Fibroblast of lung (primary cell): ENCODE measurements around the gene CASKIN1.

Experiments used
- EZH2 ChIP-seq: IDR thresholded peaks from 2 replicates; pipeline ENCODE4 v1.5.1; 2012; ENCODE audit warnings: low read length, control low read depth, mild to moderate bottlenecking; ENCODE audit errors: missing control alignments
- TF ChIP-seq, protein P1 (sequence below), 2 donors: IDR thresholded peaks in 1 of 2; conservative IDR thresholded peaks in 1 of 2; 1 replicate in 1 of 2; 2 replicates in 1 of 2; pipeline ENCODE4 v1.5.1; 2011 to 2012; ENCODE audit warnings: low read length in 2 of 2, control low read depth in 1 of 2, inconsistent platforms in 1 of 2, low read depth in 1 of 2, mild to moderate bottlenecking in 1 of 2

DNA sequence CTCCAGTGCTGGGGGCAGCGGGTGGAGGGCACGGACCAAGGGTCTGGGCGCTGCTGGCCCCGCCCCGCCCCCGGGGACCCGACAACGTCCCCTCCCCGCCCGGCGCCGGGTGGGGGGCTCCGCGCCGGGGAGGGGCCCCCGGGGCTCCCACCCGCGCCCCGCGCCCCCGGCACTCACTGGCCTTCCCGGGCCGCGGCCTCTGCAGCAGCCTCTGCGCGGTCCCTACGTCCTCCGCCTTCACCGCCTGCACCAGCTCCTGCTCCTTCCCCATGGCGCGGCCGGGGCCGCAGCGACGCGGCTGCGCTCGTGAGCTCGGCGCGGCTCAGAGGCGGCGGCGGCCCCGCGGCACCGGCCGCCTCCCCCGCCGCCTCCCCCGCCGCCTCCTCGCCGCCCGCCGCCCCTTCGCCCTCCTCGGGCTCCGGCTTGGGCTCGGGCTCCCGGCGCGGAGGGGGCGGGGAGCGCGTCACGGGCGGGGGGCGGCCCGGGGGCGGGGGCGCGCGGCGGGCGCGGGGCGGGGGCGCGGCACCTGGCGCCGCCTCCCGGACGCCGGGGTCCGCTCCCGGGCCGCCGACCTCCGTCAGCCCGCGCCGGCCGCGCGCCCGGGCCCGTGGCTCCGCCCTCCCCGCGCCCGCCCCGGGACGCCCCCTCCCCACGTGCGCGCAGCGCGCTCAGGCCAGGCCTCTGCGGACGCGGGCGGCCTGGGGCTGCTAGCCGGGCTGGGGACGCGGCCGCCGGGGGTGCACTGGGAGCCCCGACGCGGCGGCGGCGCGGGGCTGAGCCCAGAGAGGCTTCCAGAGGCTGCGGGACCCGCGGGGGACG, at the start of gene CASKIN1:
- TF ChIP-seq, protein P1, sequence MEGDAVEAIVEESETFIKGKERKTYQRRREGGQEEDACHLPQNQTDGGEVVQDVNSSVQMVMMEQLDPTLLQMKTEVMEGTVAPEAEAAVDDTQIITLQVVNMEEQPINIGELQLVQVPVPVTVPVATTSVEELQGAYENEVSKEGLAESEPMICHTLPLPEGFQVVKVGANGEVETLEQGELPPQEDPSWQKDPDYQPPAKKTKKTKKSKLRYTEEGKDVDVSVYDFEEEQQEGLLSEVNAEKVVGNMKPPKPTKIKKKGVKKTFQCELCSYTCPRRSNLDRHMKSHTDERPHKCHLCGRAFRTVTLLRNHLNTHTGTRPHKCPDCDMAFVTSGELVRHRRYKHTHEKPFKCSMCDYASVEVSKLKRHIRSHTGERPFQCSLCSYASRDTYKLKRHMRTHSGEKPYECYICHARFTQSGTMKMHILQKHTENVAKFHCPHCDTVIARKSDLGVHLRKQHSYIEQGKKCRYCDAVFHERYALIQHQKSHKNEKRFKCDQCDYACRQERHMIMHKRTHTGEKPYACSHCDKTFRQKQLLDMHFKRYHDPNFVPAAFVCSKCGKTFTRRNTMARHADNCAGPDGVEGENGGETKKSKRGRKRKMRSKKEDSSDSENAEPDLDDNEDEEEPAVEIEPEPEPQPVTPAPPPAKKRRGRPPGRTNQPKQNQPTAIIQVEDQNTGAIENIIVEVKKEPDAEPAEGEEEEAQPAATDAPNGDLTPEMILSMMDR (conservative IDR thresholded peaks at IDR 0.05 in 1 of 2, IDR thresholded peaks at IDR 0.05 in 1 of 2; ENCODE audit: low read depth in 1 of 2, low read length in 2 of 2), result no peak
- TF ChIP-seq EZH2, result no peak
